SK-N-SH (cell line): Measurements from ENCODE around the gene TMEM51. TPM values are rescaled to one million over a fixed set of nuclear protein-coding genes. Genes with fewer than 3 reads are reported as not detected.

Experiments used
- CTCF ChIA-PET: fragments of 300-600, 350-600 bp; formaldehyde crosslinking; extraction: SDS; loops from one replicate; lab custom pipeline; 2021; lab: Yijun Ruan, JAX
- POLR2A ChIA-PET: fragments of 350-600 bp; sonication (Branson Sonifier 250); formaldehyde crosslinking; extraction: SDS; loops from one replicate; lab custom pipeline; 2020; ENCODE audit warnings: antibody characterized with exemption, inconsistent platforms; lab: Yijun Ruan, JAX
- DNase-seq: peaks from one replicate; pipeline ENCODE4 v3.0.0; 2012
- H2AFZ ChIP-seq: fragments of 200-600 bp; sonication (generic); 2 replicates; pipeline ENCODE4 v1.8.1; 2016; ENCODE audit warnings: antibody characterized with exemption, mild to moderate bottlenecking, low read depth
- H3F3A ChIP-seq: fragments of 200-600 bp; sonication (generic); replicated peaks from 2 replicates; pipeline ENCODE3; 2016; ENCODE audit warnings: antibody characterized with exemption, mild to moderate bottlenecking; ENCODE audit not compliant: insufficient read depth
- H3K27ac ChIP-seq, 2 experiments: fragments of 200-500 bp in 1 of 2; fragments of 200-600 bp in 1 of 2; sonication (Bioruptor generic) in 1 of 2; sonication (generic), shearing (Covaris generic) in 1 of 2; 2 replicates each; pipeline versions ENCODE4 v1.5.1 to v1.6.1; 2014 to 2016; ENCODE audit warnings: low read depth in 2 of 2, inconsistent platforms in 1 of 2, low read length in 1 of 2, mild to moderate bottlenecking in 1 of 2, mixed read lengths in 1 of 2
- H3K27me3 ChIP-seq: fragments of 200-600 bp; sonication (generic), shearing (Covaris generic); 2 replicates; pipeline ENCODE4 v1.6.1; 2016; ENCODE audit warnings: mixed run types; ENCODE audit not compliant: insufficient read depth
- H3K36me3 ChIP-seq, 2 experiments: fragments of 200-500 bp in 1 of 2; fragments of 200-600 bp in 1 of 2; sonication (Bioruptor generic) in 1 of 2; sonication (generic) in 1 of 2; replicated peaks in 1 of 2; 2 replicates each; pipeline versions ENCODE3 to v1.5.1; 2014 to 2016; ENCODE audit warnings: low read length in 1 of 2, mild to moderate bottlenecking in 1 of 2; ENCODE audit not compliant: insufficient read depth in 2 of 2, control insufficient read depth in 1 of 2
- H3K4me1 ChIP-seq, 2 experiments: fragments of 200-500 bp in 1 of 2; fragments of 200-600 bp in 1 of 2; sonication (Bioruptor generic) in 1 of 2; sonication (generic), shearing (Covaris generic) in 1 of 2; 2 replicates each; pipeline versions ENCODE4 v1.5.1 to v1.6.1; 2014 to 2016; ENCODE audit warnings: low read depth in 1 of 2, low read length in 1 of 2, mixed run types in 1 of 2; ENCODE audit not compliant: insufficient read depth in 2 of 2, control insufficient read depth in 1 of 2
- H3K4me2 ChIP-seq: fragments of 200-600 bp; sonication (generic), shearing (Covaris generic); 2 replicates; pipeline ENCODE4 v1.6.1; 2017; ENCODE audit warnings: mixed run types
- H3K4me3 ChIP-seq, 2 experiments: fragments of 200-500 bp in 1 of 2; fragments of 200-600 bp in 1 of 2; sonication (Bioruptor generic) in 1 of 2; sonication (generic), shearing (Covaris generic) in 1 of 2; 2 replicates each; pipeline versions ENCODE4 v1.5.1 to v1.8.1; 2014 to 2016; ENCODE audit warnings: low read depth in 2 of 2, inconsistent platforms in 1 of 2, low read length in 1 of 2, mild to moderate bottlenecking in 1 of 2, mixed read lengths in 1 of 2, moderate library complexity in 1 of 2
- H3K79me2 ChIP-seq: fragments of 200-600 bp; sonication (generic); 2 replicates; pipeline ENCODE4 v1.8.1; 2017; ENCODE audit warnings: mild to moderate bottlenecking; ENCODE audit not compliant: insufficient read depth
- H3K9ac ChIP-seq: fragments of 200-600 bp; sonication (generic); 2 replicates; pipeline ENCODE4 v1.6.1; 2017; ENCODE audit warnings: mixed run types
- H3K9me2 ChIP-seq: fragments of 200-600 bp; sonication (generic); 2 replicates; pipeline ENCODE4 v1.6.1; 2017; ENCODE audit warnings: mixed run types
- H3K9me3 ChIP-seq: fragments of 200-600 bp; sonication (generic); 2 replicates; pipeline ENCODE4 v1.6.1; 2017; ENCODE audit warnings: mixed run types, mild to moderate bottlenecking, moderate library complexity
- H4K20me1 ChIP-seq: fragments of 200-600 bp; sonication (generic); 2 replicates; pipeline ENCODE4 v1.6.1; 2017; ENCODE audit warnings: mild to moderate bottlenecking, mixed run types; ENCODE audit not compliant: insufficient read depth
- CHD2 ChIP-seq: fragments of 150-350 bp; IDR thresholded peaks from 2 replicates; pipeline ENCODE4 v1.6.1; 2018; ENCODE audit warnings: low read length; ENCODE audit not compliant: partially characterized antibody
- EP300 ChIP-seq, 2 experiments: IDR thresholded peaks; 2 replicates each; pipeline versions ENCODE4 v1.4.0 to v1.6.1; 2012; ENCODE audit warnings: borderline replicate concordance in 1 of 2, low read depth in 1 of 2, low read length in 1 of 2
- FOSL2 ChIP-seq: IDR thresholded peaks from 2 replicates; pipeline ENCODE4 v1.4.0; 2012; ENCODE audit warnings: low read depth, mild to moderate bottlenecking, moderate library complexity, borderline replicate concordance
- FOXM1 ChIP-seq: IDR thresholded peaks from 2 replicates; pipeline ENCODE4 v1.4.0; 2012; ENCODE audit warnings: low read depth, mild to moderate bottlenecking
- GABPA ChIP-seq: IDR thresholded peaks from 2 replicates; pipeline ENCODE4 v1.4.0; 2012; ENCODE audit warnings: low read depth, mild to moderate bottlenecking
- GATA2 ChIP-seq: sonication (generic); formaldehyde crosslinking; IDR thresholded peaks from 2 replicates; pipeline ENCODE4 v1.5.0; 2020; ENCODE audit warnings: mild to moderate bottlenecking, missing genetic modification reagents
- IRF3 ChIP-seq: fragments of 150-350 bp; IDR thresholded peaks from 2 replicates; pipeline ENCODE4 v1.6.1; 2016; ENCODE audit warnings: mild to moderate bottlenecking, low read depth, low read length
- JUND ChIP-seq: IDR thresholded peaks from 2 replicates; pipeline ENCODE4 v1.4.0; 2012
- MEF2A ChIP-seq: IDR thresholded peaks from 2 replicates; pipeline ENCODE4 v1.4.0; 2012; ENCODE audit warnings: low read depth, borderline replicate concordance
- MXI1 ChIP-seq: IDR thresholded peaks from 2 replicates; pipeline ENCODE4 v1.6.1; 2012; ENCODE audit warnings: mild to moderate bottlenecking, low read depth, low read length, improper control_type of control experiment
- NRF1 ChIP-seq: IDR thresholded peaks from 2 replicates; pipeline ENCODE4 v1.6.1; 2012; ENCODE audit warnings: low read depth, mild to moderate bottlenecking, low read length
- RAD21 ChIP-seq: IDR thresholded peaks from 2 replicates; pipeline ENCODE4 v1.6.1; 2012; ENCODE audit warnings: mild to moderate bottlenecking, low read length
- RFX5 ChIP-seq: IDR thresholded peaks from 2 replicates; pipeline ENCODE4 v1.6.1; 2012; ENCODE audit warnings: mild to moderate bottlenecking, improper control_type of control experiment, low read length
- RXRA ChIP-seq: IDR thresholded peaks from 2 replicates; pipeline ENCODE4 v1.4.0; 2012; ENCODE audit warnings: low read depth, mild to moderate bottlenecking, borderline replicate concordance
- SIN3A ChIP-seq: IDR thresholded peaks from 2 replicates; pipeline ENCODE4 v1.6.1; 2012; ENCODE audit warnings: low read depth, mild to moderate bottlenecking, low read length, moderate library complexity, borderline replicate concordance
- SMC3 ChIP-seq: IDR thresholded peaks from 2 replicates; pipeline ENCODE4 v1.6.1; 2012; ENCODE audit warnings: low read depth, low read length, improper control_type of control experiment
- TAF1 ChIP-seq: IDR thresholded peaks from 2 replicates; pipeline ENCODE4 v1.6.1; 2012; ENCODE audit warnings: low read depth, mild to moderate bottlenecking, low read length, moderate library complexity, borderline replicate concordance
- TCF12 ChIP-seq: IDR thresholded peaks from 2 replicates; pipeline ENCODE4 v1.4.0; 2012
- TEAD4 ChIP-seq: IDR thresholded peaks from 2 replicates; pipeline ENCODE4 v1.4.0; 2012; ENCODE audit warnings: mild to moderate bottlenecking, borderline replicate concordance; ENCODE audit not compliant: insufficient read depth
- YY1 ChIP-seq: IDR thresholded peaks from 2 replicates; pipeline ENCODE4 v1.4.0; 2012; ENCODE audit warnings: low read depth, mild to moderate bottlenecking
- WGBS: methylation state at CpG from one replicate; pipeline ENCODE4 v1.1.6; 2017; ENCODE audit warnings: low lambda C conversion rate; 5-methylcytosine and 5-hydroxymethylcytosine counted together
- polyA plus RNA-seq, 3 experiments: library from polyadenylated mRNA; depleted of rRNA; stranded (reverse); fragments of >200 nt; gene quantifications; 2 replicates each; pipeline ENCODE4 v1.2.3, GENCODE V29; 2012
- TF ChIP-seq, protein P1 (sequence below): fragments of 150-350 bp; IDR thresholded peaks from 2 replicates; pipeline ENCODE4 v1.6.1; 2017; ENCODE audit warnings: antibody characterized with exemption, low read length, low read depth, borderline replicate concordance
- TF ChIP-seq, protein P2 (sequence below): IDR thresholded peaks from 2 replicates; pipeline ENCODE4; 2012
- TF ChIP-seq, protein P3 (sequence below): IDR thresholded peaks from 2 replicates; pipeline ENCODE4 v1.4.0; 2012; ENCODE audit warnings: low read depth, borderline replicate concordance
- TF ChIP-seq, protein P4 (sequence below): IDR thresholded peaks from 2 replicates; pipeline ENCODE4 v1.4.0; 2012; ENCODE audit warnings: low read depth
- TF ChIP-seq, protein P5 (sequence below): IDR thresholded peaks from 2 replicates; pipeline ENCODE4 v1.6.1; 2012; ENCODE audit warnings: mild to moderate bottlenecking, low read depth, low read length, moderate library complexity

TMEM51 gene
- polyA plus RNA-seq, 1 of the 3 experiments (the other 2 are of a cell fraction), result 25.6 TPM

DNA sequence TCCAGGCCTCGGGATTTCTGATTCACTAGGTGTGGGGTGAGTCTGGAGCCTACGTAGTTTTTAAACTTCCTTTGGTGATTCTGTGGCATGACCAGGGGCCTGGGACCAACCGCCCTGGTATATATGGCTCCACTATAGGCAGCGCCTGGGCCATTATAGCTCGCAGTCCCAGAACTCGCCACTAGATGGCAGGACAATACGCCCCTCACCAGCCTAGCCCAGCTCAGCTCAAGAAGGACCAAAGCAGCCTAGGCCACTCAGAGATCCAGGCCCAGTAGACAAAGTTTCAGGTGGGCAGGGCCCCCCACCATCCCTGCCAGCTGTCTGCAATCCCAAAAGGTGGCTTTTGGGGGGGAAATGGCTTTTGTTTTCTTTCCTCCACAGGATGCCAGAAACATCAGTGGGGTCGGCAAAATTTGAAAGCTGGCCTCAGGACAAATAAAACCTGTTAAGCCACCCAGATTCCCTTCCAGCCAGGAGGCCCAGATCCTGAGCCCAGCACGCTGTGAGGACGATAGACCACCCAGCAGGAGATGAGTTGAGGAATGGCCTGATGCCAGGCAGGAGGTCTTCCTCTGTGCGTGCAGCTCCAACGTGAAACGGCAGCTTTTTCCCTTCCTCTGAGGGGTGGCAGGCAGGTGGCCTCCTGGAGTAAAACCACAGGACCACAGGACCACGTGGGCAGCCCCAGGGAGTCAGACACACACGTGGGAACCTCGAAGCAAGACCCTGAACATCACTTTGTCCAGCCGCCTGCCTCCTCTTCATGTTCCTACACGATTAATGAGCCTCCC lies 24.8 kb upstream of the TMEM51 start:
- no peak overlapping the region for H2AFZ ChIP-seq
- H3K27ac ChIP-seq, result peak overlapping the region in 1 of 2 experiments; percentile 71; a peak in 2 of 4 replicates
- H3K27me3 ChIP-seq, result no peaks in the 10 kb centered on the region
- H3K9ac ChIP-seq, result no peak overlapping the region
- no peaks in the 10 kb centered on the region for H4K20me1 ChIP-seq
- peak; percentile 88 for DNase-seq
- H3K4me2 ChIP-seq, result no peak overlapping the region
- no peaks in the 10 kb centered on the region for H3K79me2 ChIP-seq
- no peaks in the 10 kb centered on the region for H3K36me3 ChIP-seq
- H3K4me1 ChIP-seq, result peaks cover 0 to 7% of the 10 kb centered on the region in 2 experiments; a peak in 1 of 4 replicates
- POLR2A ChIA-PET, result interaction anchor here (1.2 to 1.6 kb wide), 5 partner anchors 11 to 143 kb away, joined by 3 to 24 read pairs (median 5); partner anchors contain the start of gene TMEM51
- 21% methylated on average over 15 of the region's 18 CpGs for WGBS
- no peaks in the 10 kb centered on the region for H3F3A ChIP-seq
- H3K9me3 ChIP-seq, result no peaks in the 10 kb centered on the region
- no peaks in the 10 kb centered on the region for H3K9me2 ChIP-seq
- CTCF ChIA-PET, result interaction anchor here (0.6 to 11.1 kb wide), 42 partner anchors 10 to 303 kb away, joined by 3 to 119 read pairs (median 5); partner anchors contain the start of genes FHAD1 and TMEM51
- H3K4me3 ChIP-seq, result peak overlapping the region in 1 of 2 experiments; percentile 43; a peak in 1 of 4 replicates
- no peak for TF ChIP-seq JUND
- TF ChIP-seq SIN3A, result no peak
- TF ChIP-seq, protein P1, sequence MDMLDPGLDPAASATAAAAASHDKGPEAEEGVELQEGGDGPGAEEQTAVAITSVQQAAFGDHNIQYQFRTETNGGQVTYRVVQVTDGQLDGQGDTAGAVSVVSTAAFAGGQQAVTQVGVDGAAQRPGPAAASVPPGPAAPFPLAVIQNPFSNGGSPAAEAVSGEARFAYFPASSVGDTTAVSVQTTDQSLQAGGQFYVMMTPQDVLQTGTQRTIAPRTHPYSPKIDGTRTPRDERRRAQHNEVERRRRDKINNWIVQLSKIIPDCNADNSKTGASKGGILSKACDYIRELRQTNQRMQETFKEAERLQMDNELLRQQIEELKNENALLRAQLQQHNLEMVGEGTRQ, result no peak
- no peak for TF ChIP-seq RXRA
- no peak for TF ChIP-seq FOSL2
- TF ChIP-seq GATA2, result no peak
- TF ChIP-seq GABPA, result no peak
- TF ChIP-seq MEF2A, result no peak
- TF ChIP-seq, protein P2, sequence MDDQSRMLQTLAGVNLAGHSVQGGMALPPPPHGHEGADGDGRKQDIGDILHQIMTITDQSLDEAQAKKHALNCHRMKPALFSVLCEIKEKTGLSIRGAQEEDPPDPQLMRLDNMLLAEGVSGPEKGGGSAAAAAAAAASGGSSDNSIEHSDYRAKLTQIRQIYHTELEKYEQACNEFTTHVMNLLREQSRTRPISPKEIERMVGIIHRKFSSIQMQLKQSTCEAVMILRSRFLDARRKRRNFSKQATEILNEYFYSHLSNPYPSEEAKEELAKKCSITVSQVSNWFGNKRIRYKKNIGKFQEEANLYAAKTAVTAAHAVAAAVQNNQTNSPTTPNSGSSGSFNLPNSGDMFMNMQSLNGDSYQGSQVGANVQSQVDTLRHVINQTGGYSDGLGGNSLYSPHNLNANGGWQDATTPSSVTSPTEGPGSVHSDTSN, result no peak
- no peak for TF ChIP-seq TEAD4
- TF ChIP-seq NRF1, result no peak
- TF ChIP-seq YY1, result no peak
- TF ChIP-seq TAF1, result no peak
- TF ChIP-seq CHD2, result peak; percentile 51
- TF ChIP-seq TCF12, result no peak
- TF ChIP-seq, protein P3, sequence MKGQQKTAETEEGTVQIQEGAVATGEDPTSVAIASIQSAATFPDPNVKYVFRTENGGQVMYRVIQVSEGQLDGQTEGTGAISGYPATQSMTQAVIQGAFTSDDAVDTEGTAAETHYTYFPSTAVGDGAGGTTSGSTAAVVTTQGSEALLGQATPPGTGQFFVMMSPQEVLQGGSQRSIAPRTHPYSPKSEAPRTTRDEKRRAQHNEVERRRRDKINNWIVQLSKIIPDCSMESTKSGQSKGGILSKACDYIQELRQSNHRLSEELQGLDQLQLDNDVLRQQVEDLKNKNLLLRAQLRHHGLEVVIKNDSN, result no peak
- TF ChIP-seq, protein P4, sequence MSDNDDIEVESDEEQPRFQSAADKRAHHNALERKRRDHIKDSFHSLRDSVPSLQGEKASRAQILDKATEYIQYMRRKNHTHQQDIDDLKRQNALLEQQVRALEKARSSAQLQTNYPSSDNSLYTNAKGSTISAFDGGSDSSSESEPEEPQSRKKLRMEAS, result no peak
- TF ChIP-seq RAD21, result peak; percentile 96
- TF ChIP-seq RFX5, result no peak
- TF ChIP-seq EP300 (IDR thresholded peaks at IDR 0.05; ENCODE audit: borderline replicate concordance in 1 of 2, low read depth in 1 of 2, low read length in 1 of 2), result peak in 1 of 2 experiments; percentile 38; a peak in 1 of 4 replicates
- TF ChIP-seq IRF3, result no peak
- TF ChIP-seq, protein P5, sequence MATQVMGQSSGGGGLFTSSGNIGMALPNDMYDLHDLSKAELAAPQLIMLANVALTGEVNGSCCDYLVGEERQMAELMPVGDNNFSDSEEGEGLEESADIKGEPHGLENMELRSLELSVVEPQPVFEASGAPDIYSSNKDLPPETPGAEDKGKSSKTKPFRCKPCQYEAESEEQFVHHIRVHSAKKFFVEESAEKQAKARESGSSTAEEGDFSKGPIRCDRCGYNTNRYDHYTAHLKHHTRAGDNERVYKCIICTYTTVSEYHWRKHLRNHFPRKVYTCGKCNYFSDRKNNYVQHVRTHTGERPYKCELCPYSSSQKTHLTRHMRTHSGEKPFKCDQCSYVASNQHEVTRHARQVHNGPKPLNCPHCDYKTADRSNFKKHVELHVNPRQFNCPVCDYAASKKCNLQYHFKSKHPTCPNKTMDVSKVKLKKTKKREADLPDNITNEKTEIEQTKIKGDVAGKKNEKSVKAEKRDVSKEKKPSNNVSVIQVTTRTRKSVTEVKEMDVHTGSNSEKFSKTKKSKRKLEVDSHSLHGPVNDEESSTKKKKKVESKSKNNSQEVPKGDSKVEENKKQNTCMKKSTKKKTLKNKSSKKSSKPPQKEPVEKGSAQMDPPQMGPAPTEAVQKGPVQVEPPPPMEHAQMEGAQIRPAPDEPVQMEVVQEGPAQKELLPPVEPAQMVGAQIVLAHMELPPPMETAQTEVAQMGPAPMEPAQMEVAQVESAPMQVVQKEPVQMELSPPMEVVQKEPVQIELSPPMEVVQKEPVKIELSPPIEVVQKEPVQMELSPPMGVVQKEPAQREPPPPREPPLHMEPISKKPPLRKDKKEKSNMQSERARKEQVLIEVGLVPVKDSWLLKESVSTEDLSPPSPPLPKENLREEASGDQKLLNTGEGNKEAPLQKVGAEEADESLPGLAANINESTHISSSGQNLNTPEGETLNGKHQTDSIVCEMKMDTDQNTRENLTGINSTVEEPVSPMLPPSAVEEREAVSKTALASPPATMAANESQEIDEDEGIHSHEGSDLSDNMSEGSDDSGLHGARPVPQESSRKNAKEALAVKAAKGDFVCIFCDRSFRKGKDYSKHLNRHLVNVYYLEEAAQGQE, result no peak
- no peak for TF ChIP-seq MXI1
- peak; percentile 98 for TF ChIP-seq SMC3
- TF ChIP-seq FOXM1, result no peak
